Uterus (tissue), 4 donors: ENCODE measurements around the gene SMC1A. TPM values are rescaled to one million over a fixed set of nuclear protein-coding genes. Genes with fewer than 3 reads are reported as not detected.

Experiments used
- DNase-seq, 2 donors: peaks; one replicate each; pipeline ENCODE4 v3.0.0-alpha.2; 2019 to 2020
- H3K27ac ChIP-seq, 2 donors: fragments of 200-600 bp; sonication (generic); 1 replicate in 1 of 2; 2 replicates in 1 of 2; pipeline ENCODE4 v1.5.1; 2016 to 2018
- H3K27me3 ChIP-seq, 2 donors: fragments of 200-600 bp; sonication (generic); one replicate each; pipeline ENCODE4 v1.5.1; 2018 to 2019; ENCODE audit warnings: control low read depth in 1 of 2
- H3K36me3 ChIP-seq, 2 donors: fragments of 200-600 bp; sonication (generic); one replicate each; pipeline ENCODE4 v1.5.1; 2019; ENCODE audit warnings: control low read depth in 1 of 2
- H3K4me1 ChIP-seq, 2 donors: fragments of 200-600 bp; sonication (generic); one replicate each; pipeline ENCODE4 v1.5.1; 2018 to 2019; ENCODE audit warnings: control low read depth in 1 of 2
- H3K4me3 ChIP-seq, 2 donors: fragments of 200-600 bp; sonication (generic); 1 replicate in 1 of 2; 2 replicates in 1 of 2; pipeline ENCODE4 v1.5.1; 2018 to 2019; ENCODE audit warnings: mild to moderate bottlenecking in 1 of 2
- H3K9me3 ChIP-seq, 2 donors: fragments of 200-600 bp; sonication (generic); one replicate each; pipeline ENCODE4 v1.5.1; 2019; ENCODE audit warnings: control low read depth in 1 of 2
- CTCF ChIP-seq, 4 experiments: fragments of 200-600 bp in 2 of 4; fragments of 450-650 bp in 2 of 4; sonication (generic) in 2 of 4; IDR thresholded peaks; one replicate each; pipeline ENCODE4 v1.5.1; 2016 to 2019; ENCODE audit warnings: antibody characterized with exemption in 4 of 4, mild to moderate bottlenecking in 2 of 4, moderate library complexity in 1 of 4
- POLR2A ChIP-seq, 2 donors: fragments of 450-650 bp; IDR thresholded peaks; one replicate each; pipeline ENCODE4 v1.6.1; 2016; ENCODE audit warnings: antibody characterized with exemption in 2 of 2, mild to moderate bottlenecking in 1 of 2, moderate library complexity in 1 of 2
- intact Hi-C: fragments of 100-400 bp; cut with DNase I; formaldehyde crosslinking; loops from one replicate; pipeline ENCODE4 v1.15.1; 2023; ENCODE audit warnings: low total_unique reads
- total RNA-seq, 4 donors: library from RNA; depleted of rRNA in 3 of 4; stranded (reverse); fragments of >200 nt in 3 of 4; gene quantifications; one replicate each; pipeline versions ENCODE4 v1.1.0 to v1.2.4, GENCODE V29; 2014 to 2023
- donor health status: DM: yes; HTN: yes; CAD: no.

Gene SMC1A
- total RNA-seq, 4 donors from 2014 or later = 34.8 to 85.5 (median 40.8) TPM

DNA sequence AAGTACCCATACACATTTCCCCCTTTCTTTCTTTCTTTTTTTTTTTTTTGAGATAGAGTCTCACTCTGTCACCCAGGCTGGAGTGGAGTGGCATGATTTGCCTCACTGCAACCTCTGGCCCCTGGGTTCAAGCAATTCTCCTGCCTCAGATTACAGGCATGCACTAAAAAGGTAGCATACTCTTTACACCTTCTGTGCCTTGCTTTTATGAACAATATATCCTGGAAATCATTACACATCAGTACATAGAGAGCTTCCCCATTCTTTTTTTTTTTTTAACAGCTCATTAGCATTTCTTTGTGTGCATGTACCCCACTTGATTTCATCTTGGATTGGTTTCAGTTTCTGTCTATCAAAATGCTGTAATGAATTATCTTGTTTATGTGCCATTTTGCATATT is 30.4 kb upstream of the SMC1A start:
- TF ChIP-seq CTCF (IDR thresholded peaks at IDR 0.05) (no peak), POLR2A (IDR thresholded peaks at IDR 0.05) (no peak)
- H3K27me3 ChIP-seq = no peaks in the 10 kb centered on the region
- H3K27ac ChIP-seq = no peak overlapping the region
- no peaks in the 10 kb centered on the region for H3K9me3 ChIP-seq
- DNase-seq = no peak
- H3K4me3 ChIP-seq = no peak overlapping the region
- no peaks in the 10 kb centered on the region for H3K36me3 ChIP-seq
- H3K4me1 ChIP-seq = no peaks in the 10 kb centered on the region
- intact Hi-C loops = no loop called here

GRCh38 chrX:53449632-53450031 is 27.2 kb upstream of the SMC1A start:
- H3K4me3 ChIP-seq = no peak overlapping the region
- no peak for DNase-seq
- no peaks in the 10 kb centered on the region for H3K27me3 ChIP-seq
- no peaks in the 10 kb centered on the region for H3K4me1 ChIP-seq
- no peaks in the 10 kb centered on the region for H3K36me3 ChIP-seq
- intact Hi-C loops = no loop called here
- H3K9me3 ChIP-seq = no peaks in the 10 kb centered on the region
- no peak overlapping the region for H3K27ac ChIP-seq
- TF ChIP-seq POLR2A (IDR thresholded peaks at IDR 0.05) (no peak), CTCF (IDR thresholded peaks at IDR 0.05) (no peak)

DNA sequence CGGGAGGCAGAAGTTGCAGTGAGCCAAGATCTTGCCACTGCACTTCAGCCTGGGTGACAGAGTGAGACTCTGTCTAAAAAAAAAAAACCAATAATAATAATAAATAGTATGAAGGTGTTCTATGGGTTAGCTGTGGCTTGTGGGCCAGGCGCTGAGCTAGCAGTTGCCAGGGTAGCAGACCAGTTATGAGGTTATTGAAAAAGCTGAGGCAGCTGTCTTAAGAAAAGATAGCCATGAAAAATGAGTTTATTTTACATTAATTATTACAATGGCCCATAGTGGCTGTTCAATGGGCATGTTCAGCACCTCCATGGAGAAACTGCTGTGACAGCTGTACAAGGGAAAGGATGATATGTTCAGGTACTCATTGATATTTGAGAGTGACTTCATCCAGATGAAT is 25.0 kb upstream of the SMC1A start:
- H3K27me3 ChIP-seq = no peaks in the 10 kb centered on the region
- H3K9me3 ChIP-seq = no peaks in the 10 kb centered on the region
- DNase-seq = no peak
- no peaks in the 10 kb centered on the region for H3K4me1 ChIP-seq
- no peak overlapping the region for H3K4me3 ChIP-seq
- intact Hi-C loops = no loop called here
- H3K36me3 ChIP-seq = no peaks in the 10 kb centered on the region
- no peak overlapping the region for H3K27ac ChIP-seq
- TF ChIP-seq POLR2A (IDR thresholded peaks at IDR 0.05) (no peak), CTCF (IDR thresholded peaks at IDR 0.05) (no peak)

- no peaks in the 10 kb centered on the region for H3K27me3 ChIP-seq
- no peaks in the 10 kb centered on the region for H3K36me3 ChIP-seq
- no peaks in the 10 kb centered on the region for H3K9me3 ChIP-seq
- no peak for DNase-seq
- no peak overlapping the region for H3K4me3 ChIP-seq
- intact Hi-C loops = no loop called here
- no peaks in the 10 kb centered on the region for H3K4me1 ChIP-seq
- TF ChIP-seq POLR2A (IDR thresholded peaks at IDR 0.05) (no peak), CTCF (IDR thresholded peaks at IDR 0.05) (peak in 3 of 4 experiments; percentile 32 to 49 (median 42))
- no peak overlapping the region for H3K27ac ChIP-seq
These were observed 23.5 kb upstream of the SMC1A start for GRCh38 chrX:53445977-53446376.

DNA sequence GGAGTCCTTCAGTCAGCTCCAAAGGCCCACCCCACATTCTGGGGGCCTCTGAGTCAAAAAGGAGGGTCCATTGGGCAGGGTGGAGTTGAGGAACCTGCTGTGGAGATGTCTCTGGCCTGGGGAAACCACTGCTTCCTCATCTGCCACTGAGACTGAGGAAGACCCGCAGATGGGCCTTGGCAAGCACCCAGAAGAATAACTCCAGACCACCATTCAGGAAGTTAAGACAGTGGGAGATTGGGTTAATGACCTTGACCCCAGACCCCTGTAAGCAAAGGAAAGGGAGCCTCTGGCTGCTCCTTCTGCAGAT is 19.8 kb upstream of the SMC1A start:
- DNase-seq = no peak
- H3K27me3 ChIP-seq = no peaks in the 10 kb centered on the region
- no peak overlapping the region for H3K27ac ChIP-seq
- intact Hi-C loops = no loop called here
- no peaks in the 10 kb centered on the region for H3K9me3 ChIP-seq
- H3K36me3 ChIP-seq = no peaks in the 10 kb centered on the region
- TF ChIP-seq CTCF (IDR thresholded peaks at IDR 0.05) = no peak
- no peak for TF ChIP-seq POLR2A (IDR thresholded peaks at IDR 0.05)
- no peaks in the 10 kb centered on the region for H3K4me1 ChIP-seq
- H3K4me3 ChIP-seq = no peak overlapping the region
